ENCODE results near the gene SUSD4. TPM values are rescaled to one million over a fixed set of nuclear protein-coding genes. Genes with fewer than 3 reads are reported as not detected.
A peak's percentile ranks its signal among the peaks of the same experiment; 100 is the strongest.

The SUSD4 gene
- total and polyA plus RNA-seq, 12 donors: 1.5 to 26.9 (median 7.0) TPM

DNA sequence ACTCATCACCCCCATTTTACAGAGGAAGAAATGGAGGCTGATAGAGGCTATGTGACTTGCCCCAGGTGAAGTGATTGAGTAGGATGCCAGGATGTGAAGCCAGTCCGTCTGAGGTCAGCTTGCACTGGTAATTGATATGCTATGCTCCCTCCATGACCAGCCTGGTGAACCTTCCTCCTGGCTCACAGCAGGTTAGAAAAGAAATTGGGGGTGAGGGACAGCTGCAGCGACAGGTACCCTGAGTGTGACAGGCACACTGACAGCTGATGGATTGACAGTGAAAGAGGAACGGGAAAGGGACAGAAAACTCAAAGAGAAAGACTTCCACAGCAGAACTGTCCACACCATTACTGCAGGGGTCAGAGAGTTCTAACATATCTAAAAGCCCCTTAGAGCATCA is 102.1 kb downstream of the SUSD4 start:
- DNase-seq: no peak
- Histone ChIP-seq H3K27ac (no peak overlapping the region), H3K27me3 (no peaks in the 10 kb centered on the region), H3K4me3 (no peak overlapping the region), H3K4me1 (replicated peaks in 1 of 2) (peaks cover 0 to 8% of the 10 kb centered on the region in 2 donors), H3K36me3 (replicated peaks in 1 of 2) (no peaks in the 10 kb centered on the region), H3K9me3 (replicated peaks in 1 of 3) (no peaks in the 10 kb centered on the region)
- intact Hi-C loops (cut with DNase I): no loop called here
- WGBS, 4 donors: 85 to 88% (median 87%) methylated on average over 2 to 3 of the region's 3 CpGs
- TF ChIP-seq, protein P1, sequence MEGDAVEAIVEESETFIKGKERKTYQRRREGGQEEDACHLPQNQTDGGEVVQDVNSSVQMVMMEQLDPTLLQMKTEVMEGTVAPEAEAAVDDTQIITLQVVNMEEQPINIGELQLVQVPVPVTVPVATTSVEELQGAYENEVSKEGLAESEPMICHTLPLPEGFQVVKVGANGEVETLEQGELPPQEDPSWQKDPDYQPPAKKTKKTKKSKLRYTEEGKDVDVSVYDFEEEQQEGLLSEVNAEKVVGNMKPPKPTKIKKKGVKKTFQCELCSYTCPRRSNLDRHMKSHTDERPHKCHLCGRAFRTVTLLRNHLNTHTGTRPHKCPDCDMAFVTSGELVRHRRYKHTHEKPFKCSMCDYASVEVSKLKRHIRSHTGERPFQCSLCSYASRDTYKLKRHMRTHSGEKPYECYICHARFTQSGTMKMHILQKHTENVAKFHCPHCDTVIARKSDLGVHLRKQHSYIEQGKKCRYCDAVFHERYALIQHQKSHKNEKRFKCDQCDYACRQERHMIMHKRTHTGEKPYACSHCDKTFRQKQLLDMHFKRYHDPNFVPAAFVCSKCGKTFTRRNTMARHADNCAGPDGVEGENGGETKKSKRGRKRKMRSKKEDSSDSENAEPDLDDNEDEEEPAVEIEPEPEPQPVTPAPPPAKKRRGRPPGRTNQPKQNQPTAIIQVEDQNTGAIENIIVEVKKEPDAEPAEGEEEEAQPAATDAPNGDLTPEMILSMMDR (IDR thresholded peaks at IDR 0.05): no peak
- TF ChIP-seq POLR2A (IDR thresholded peaks at IDR 0.05): no peak

DNA sequence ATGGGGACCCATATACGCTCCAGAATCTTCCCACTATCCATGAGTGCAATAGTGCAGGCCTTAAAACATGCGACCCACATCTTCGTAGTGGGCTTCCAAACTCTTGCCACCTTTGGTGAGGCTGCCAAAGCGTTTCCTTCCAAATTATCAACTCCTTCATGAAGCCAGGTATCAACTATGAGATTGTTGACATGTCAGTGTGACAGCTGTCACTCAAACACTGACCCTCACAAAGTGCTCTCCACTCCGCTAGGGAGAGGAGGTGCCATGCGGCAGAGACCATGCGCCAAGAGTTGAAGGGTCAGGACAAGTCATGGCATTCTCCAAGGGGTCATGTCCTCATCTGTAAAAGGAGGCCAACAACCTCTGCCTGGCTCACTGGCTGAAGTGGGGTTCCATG is 103.3 kb downstream of the SUSD4 start:
- no peaks in the 10 kb centered on the region for H3K9me3 ChIP-seq (replicated peaks in 1 of 3)
- TF ChIP-seq POLR2A (IDR thresholded peaks at IDR 0.05): no peak
- TF ChIP-seq, protein P1 (IDR thresholded peaks at IDR 0.05): no peak
- no peak overlapping the region for H3K4me3 ChIP-seq
- peaks cover 0 to 8% of the 10 kb centered on the region in 2 donors for H3K4me1 ChIP-seq (replicated peaks in 1 of 2)
- no peak for DNase-seq
- 92 to 95% (median 94%) methylated on average over 4 to 7 of the region's 7 CpGs for WGBS, 4 donors
- no peaks in the 10 kb centered on the region for H3K27me3 ChIP-seq
- H3K36me3 ChIP-seq (replicated peaks in 1 of 2): no peaks in the 10 kb centered on the region
- intact Hi-C loops (cut with DNase I): no loop called here
- no peak overlapping the region for H3K27ac ChIP-seq

DNA sequence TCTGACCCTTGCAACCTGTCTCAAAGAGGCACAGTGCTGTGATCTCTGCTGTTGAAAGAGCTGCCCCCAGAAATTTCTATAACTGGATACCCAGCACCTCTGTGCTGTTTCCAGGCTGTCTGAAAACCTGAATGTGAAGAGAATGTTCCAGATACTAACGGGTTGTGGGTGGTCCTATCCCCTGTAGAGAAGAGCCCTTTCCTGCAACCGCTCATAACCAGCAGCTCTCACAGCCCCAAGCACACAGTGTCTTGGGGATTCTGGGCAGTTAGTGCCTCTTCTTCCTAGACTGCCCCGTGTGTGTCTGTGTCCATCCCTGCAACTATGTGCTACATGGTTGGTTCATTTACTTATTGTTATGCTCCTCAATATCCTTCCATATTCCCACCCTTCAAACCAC is 104.5 kb downstream of the SUSD4 start:
- H3K4me1 ChIP-seq (replicated peaks in 1 of 2): peaks cover 0 to 8% of the 10 kb centered on the region in 2 donors
- WGBS, 4 donors: 77 to 97% (median 86%) methylated on average over 3 of the region's 3 CpGs
- no peak for TF ChIP-seq POLR2A (IDR thresholded peaks at IDR 0.05)
- TF ChIP-seq, protein P1 (IDR thresholded peaks at IDR 0.05): no peak
- no peak overlapping the region for H3K4me3 ChIP-seq
- DNase-seq: no peak
- no peaks in the 10 kb centered on the region for H3K36me3 ChIP-seq (replicated peaks in 1 of 2)
- no peak overlapping the region for H3K27ac ChIP-seq
- no peaks in the 10 kb centered on the region for H3K27me3 ChIP-seq
- no peaks in the 10 kb centered on the region for H3K9me3 ChIP-seq (replicated peaks in 1 of 3)
- intact Hi-C loops (cut with DNase I): no loop called here

DNA sequence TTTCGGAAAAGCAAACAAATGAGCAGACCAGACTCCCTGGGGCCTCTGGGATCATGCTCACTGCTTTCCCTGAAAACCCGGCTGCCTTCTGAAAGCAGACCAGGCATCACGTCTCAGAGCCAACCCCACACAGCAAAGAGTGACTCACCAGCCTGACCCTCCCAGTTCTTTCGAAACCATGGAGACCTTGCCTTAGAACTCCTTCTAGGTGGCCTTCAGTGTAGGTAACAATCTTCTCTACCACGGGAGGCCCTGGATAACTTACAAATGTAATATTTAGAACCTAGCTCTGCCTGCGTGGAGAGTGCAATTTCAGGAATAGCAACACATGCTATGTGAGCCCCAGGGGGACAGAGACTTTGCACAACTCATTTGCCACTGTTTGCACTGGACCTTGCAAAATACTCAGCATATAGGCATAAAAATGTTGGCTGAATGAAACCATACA is 105.2 kb downstream of the SUSD4 start:
- H3K4me3 ChIP-seq: no peak overlapping the region
- DNase-seq: peak; percentile 48 to 74 (median 69)
- no peaks in the 10 kb centered on the region for H3K9me3 ChIP-seq (replicated peaks in 1 of 3)
- peaks cover 0 to 8% of the 10 kb centered on the region in 2 donors for H3K4me1 ChIP-seq (replicated peaks in 1 of 2)
- TF ChIP-seq POLR2A (IDR thresholded peaks at IDR 0.05): no peak
- TF ChIP-seq, protein P1 (IDR thresholded peaks at IDR 0.05): no peak
- 24 to 46% (median 34%) methylated on average over 4 to 6 of the region's 6 CpGs for WGBS, 4 donors
- intact Hi-C loops (cut with DNase I): no loop called here
- no peaks in the 10 kb centered on the region for H3K36me3 ChIP-seq (replicated peaks in 1 of 2)
- no peaks in the 10 kb centered on the region for H3K27me3 ChIP-seq
- no peak overlapping the region for H3K27ac ChIP-seq

Measured in adrenal gland (tissue), 12 donors.